HG02610 (cell line): ENCODE data around the gene CACNA1D.

ENCODE experiments used
- ATAC-seq: cut with Tn5 transposase; IDR thresholded peaks from one replicate; pipeline ENCODE4 v1.9.1; 2021; ENCODE audit warnings: mild to moderate bottlenecking, moderate library complexity; ENCODE audit not compliant: unreplicated experiment

The CACNA1D gene

DNA sequence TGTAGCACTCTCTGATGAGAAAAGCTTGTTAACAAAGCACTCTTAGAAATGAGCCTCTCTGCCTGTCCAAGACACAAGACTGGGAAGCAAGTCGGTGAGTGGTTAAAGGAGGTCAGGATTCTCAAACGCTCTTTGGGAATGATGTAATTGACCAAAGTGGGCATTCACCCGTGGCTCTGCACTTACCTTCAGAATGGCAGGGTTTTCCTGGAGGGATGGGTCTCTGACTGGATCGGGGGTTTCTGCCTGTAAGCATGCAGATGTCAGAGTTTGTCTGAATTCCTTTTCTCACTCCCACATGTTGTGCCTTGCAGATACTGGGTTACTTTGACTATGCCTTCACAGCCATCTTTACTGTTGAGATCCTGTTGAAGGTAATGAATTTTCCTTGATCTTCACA, 245.6 kb downstream of the CACNA1D start:
- no peak for ATAC-seq

GRCh38 chr3:53740956-53741355, 246.5 kb downstream of the CACNA1D start:
- ATAC-seq, result no peak

DNA sequence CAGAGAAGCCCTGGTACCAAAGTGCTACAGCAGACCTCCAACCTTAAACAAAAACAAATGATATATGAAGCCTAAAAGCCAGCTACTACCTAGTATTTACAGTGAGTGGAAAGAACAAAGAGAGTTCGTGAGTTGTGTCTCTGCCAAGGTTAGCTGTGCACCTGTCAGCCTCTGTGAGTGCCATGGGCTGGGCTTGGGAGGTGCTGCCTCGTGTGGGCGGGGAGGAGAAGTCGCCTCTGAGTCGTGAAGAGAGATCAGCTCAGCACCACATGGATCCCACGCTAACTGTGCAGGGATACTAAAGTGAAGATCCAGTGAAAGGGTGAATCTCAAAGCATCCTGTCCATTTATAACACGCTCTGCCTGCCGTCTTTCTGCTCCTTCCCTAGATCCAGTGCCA, 249.9 kb downstream of the CACNA1D start:
- ATAC-seq, result no peak

DNA sequence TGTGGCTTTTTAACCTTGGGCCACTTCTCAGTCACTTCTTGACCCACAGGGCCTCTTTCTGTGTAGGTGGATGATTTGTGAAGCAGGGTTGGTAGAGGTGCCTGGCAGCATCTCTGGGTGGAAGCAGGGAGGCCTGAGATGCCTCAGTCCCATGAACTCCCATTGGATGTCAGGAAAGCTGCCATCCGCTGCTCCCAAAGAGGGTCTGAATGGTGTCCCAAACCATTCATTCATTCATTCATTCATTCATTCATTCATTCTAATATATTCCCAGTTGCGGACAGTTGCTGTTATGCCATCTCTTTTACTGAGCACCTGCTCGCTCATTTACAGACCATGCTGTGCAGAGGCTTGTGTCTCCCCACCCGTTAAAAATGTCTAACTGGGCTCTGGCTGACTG, 253.1 kb downstream of the CACNA1D start:
- no peak for ATAC-seq

DNA sequence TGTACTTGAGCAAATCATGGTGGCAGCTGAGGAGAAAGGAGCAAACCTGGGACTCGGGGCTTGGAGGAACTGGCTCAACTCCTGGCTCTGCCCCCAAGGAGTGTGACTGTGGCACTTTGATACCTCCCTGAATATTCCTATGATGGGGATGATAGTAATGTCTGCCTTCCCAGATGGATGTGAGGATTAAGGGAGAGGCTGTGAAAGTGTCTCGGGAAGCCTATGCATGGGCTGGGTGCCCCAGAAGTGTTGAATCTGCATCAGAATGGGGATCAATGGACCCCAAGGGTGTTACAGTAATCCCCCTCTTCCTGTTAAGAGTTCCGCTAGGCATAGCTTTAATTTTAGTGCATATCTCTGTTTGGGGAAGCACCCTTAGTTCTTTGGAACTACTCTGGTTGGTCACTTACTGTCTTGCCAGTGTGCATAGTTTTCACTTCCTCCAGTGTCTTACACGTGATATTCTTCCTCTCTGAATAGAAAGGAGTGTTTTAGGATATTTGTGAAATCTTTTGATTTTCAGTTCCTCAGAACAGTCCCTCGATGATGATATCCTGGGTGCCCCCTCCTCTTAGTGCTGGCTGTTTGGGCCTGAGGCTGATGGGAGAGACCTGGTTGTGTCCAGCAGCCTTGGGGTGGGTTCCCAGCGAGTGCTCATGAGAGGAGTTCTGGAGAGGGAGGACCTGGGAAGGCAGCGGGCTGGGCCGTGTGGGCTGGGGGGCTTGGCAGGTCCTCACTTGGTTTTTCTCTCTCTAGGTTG, 254.3 kb downstream of the CACNA1D start:
- ATAC-seq, result peak; percentile 82

DNA sequence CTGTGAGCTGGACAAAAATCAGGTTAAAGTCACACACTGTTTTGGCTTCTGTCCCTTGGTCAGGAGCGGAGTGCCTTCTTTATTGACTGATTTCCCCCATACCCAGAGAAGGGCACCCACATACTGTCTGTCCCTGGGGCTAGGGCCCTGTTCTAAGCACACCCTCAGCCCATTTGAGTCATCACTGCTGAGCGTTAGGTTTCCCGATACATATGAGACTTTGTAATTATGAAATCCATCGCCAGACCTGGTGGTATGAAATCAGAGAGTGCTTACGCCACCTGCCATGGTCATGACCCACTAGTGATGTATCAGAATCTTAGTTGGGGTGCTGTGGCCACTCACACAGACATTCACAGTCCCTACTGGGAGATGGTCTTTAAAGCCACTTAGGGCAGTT, 255.0 kb downstream of the CACNA1D start:
- ATAC-seq, result no peak

GRCh38 chr3:53750253-53751210, 256.1 kb downstream of the CACNA1D start:
- peak; percentile 31 for ATAC-seq

GRCh38 chr3:53753518-53754183, 259.2 kb downstream of the CACNA1D start:
- ATAC-seq, result peak; percentile 55

DNA sequence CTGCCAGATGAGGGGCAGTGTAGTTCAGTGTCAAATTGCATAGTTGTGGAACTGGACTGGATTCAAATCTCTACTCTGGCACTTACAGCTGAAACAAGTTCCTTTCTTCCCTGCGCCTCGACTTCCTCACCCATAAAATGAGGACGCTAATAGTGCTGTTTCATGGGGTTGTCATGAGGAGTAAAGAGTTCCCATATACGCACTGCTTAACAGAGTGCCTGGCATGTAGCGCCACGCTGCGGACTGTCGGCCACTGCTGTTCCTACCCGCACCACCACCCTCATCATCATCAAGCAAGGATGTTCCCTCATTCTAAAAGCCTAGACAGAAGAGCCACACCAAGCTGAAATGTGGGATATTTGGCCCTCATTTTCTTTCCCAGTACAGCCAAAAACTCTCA, 259.9 kb downstream of the CACNA1D start:
- no peak for ATAC-seq

GRCh38 chr3:53758846-53759245, 264.4 kb downstream of the CACNA1D start:
- no peak for ATAC-seq

DNA sequence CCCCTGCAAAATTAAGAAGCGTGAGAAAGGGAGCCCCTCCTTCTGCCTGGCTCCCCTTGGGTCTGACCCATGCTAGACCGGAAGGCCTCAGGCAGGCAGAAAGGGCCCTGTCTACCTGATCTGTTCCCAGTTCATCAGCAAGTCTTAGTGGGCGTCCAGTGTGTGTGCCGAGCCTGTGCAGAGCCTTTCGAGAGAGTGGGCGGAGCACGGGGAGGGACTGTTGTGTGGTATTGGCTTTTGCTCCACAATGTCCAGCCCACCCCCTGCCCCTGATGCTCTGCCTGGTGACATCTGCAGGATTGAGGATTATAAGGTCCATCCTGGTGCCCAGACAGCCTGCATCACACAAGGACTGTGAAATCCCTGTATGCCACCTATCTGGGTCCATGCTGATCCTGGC, 268.9 kb downstream of the CACNA1D start:
- ATAC-seq, result no peak

- no peak for ATAC-seq
These were observed 269.8 kb downstream of the CACNA1D start for GRCh38 chr3:53764026-53764775.

- ATAC-seq, result no peak
These were observed 271.3 kb downstream of the CACNA1D start for GRCh38 chr3:53765753-53766152.

- no peak for ATAC-seq
These were observed 272.3 kb downstream of the CACNA1D start for GRCh38 chr3:53766706-53767105.

GRCh38 chr3:53768478-53769459, 274.4 kb downstream of the CACNA1D start:
- peak; percentile 40 for ATAC-seq

DNA sequence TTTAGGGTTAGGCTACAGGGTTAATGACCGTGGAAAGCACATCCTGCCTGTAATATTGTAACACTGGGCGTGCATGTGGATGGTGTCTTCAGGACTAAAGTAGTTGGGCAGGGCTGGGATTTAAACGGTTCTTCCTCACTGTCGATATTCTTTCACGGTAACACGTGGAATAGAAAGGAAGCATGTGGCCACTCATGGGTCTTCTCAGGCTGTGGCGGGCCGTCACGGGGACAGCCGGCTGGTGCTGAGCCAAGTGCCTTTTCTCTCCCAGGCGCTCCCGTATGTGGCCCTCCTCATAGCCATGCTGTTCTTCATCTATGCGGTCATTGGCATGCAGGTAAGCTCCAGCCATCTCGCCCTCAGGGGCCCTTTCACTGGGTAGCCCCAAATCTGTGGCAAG, 278.2 kb downstream of the CACNA1D start:
- ATAC-seq, result no peak

GRCh38 chr3:53773021-53773436, 278.6 kb downstream of the CACNA1D start:
- no peak for ATAC-seq

GRCh38 chr3:53773611-53774368, 279.4 kb downstream of the CACNA1D start:
- peak; percentile 86 for ATAC-seq

DNA sequence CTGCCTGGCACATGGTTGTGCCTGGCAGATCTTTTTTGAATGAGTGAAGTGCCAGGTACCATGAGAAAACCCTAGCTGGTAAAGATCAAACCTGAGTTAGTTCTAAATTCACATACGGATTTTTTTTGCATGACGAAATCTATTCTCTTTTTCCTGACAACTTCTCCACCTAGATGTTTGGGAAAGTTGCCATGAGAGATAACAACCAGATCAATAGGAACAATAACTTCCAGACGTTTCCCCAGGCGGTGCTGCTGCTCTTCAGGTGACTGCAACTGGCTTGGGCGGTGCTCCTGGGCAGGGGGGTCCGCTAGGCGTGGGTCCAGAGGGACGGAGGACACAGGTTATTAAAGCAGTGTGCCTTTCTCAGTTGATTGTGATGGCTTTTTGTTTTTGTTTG, 280.0 kb downstream of the CACNA1D start:
- ATAC-seq, result no peak
